HG02642 (cell line): ENCODE results near the gene PDE6H.

Experiments used
- ATAC-seq: cut with Tn5 transposase; IDR thresholded peaks from one replicate; pipeline ENCODE4 v1.9.1; 2021; ENCODE audit warnings: mild to moderate bottlenecking; ENCODE audit not compliant: unreplicated experiment, poor library complexity

The PDE6H gene

DNA sequence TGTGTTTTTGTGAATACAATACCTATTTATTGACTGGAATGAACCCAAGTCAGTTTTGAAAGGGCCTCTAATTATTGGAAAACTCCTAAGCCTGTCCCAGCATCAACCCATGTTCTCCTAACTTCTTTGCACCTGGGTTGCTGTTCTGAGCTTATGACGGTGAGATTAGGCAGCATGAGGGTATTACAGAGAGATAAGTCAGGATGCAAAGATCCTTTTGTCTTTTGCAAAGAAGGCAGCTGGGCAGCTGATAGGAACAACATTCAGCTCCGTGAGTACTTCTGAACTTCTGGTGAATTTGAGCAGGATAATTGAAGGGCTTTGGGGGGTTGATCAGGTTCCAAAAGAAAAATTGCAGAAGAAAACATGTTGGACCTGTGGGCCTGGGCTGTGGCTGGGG, at the start of gene PDE6H:
TSS of gene PDE6H (plus strand) at position 227 of the 400 bp plus-strand sequence. CDS start 4,971 bp downstream, outside the sequence.
- no peak for ATAC-seq

DNA sequence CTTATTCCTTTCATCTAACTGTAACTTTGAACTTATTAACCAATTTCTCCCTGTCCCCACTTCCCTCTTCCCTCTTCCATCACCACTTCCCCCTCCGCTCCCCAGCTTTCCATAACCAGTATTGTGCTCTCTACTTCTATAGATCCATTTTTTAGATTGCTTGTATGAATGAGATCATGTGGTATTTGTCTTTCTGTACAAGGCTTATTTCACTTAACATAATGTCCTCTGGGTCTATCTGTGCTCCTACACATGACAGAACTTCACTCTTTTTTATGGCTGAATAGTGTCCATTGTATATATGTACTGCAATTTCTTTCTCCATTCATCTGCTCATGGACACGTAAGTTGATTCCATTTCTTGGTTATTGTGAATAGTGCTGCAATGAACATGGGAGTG, 48.9 kb upstream of the PDE6H start:
- ATAC-seq, result no peak

DNA sequence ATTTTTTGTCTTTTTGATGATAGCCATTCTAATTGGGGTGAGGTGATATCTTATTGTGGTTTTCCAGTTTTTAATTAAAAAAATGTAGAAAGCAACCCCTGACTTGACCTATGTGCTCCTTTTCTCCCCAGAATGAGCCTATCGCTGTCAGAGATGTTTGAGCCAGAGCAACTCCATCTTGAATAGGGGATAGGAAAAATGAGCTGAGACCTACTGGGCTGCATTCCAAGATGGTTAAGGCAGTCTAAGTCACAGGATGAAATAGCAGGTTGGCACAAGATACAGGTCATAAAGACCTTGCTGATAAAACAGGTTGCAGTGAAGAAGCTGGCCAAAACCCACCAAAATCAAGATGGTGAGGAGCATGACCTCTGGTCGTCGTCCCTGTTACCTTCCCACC, 48.3 kb upstream of the PDE6H start:
- ATAC-seq, result no peak

DNA sequence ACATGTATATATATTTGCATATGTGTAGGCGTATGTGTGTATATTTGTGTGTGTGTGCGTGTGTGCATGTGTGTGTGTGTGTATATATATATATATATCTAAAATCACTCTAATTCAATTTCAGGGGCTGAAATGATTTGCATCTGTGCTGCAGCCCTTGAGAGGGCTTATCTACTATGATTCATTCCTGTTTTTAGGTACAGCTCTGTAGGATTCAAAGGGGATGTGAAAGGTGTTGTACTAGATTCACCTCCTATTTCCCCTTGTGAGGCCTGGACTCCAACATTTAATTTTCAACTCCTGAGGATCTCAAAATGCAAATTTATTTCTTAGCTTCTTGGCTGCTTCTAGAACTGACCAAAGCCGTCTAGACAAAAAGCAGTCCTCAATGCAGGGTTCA, 45.6 kb upstream of the PDE6H start:
- no peak for ATAC-seq

DNA sequence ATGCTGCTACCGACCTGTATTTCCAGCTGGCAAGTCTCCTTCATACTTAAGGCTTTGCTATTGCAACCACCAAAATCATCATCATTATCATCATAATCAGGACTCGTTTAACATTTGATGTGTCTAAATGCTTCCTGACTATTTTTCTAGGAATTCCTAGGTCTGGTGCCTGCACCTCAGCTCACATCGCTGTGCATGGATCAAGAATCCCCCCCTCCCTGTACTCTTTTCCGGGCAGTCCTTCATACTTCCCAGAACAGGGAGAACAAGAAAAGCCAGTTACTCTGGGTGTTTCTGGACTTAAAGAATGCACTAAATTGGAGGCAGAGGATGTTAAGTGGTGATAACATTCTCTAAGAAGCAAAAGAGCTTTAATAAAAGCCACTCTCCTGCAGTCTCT, 43.9 kb upstream of the PDE6H start:
- no peak for ATAC-seq

DNA sequence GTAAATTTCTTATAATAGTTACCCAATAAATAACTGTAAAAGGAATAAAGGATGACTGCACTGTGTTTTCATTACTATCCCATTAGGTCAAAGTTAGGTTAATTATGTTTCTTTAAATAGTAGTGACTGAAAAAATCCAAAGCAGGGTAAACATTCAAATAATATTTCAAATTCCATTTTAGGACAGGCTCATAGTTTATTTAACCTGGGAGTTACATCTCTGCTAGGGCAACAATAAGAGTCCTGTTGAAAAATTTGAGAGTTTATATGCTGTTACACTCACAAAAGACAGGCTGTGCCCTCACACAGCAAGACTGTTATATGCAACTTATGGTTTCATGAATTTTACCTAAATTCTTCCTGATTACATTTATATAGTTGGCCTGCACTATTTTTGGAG, 42.5 kb upstream of the PDE6H start:
- no peak for ATAC-seq

DNA sequence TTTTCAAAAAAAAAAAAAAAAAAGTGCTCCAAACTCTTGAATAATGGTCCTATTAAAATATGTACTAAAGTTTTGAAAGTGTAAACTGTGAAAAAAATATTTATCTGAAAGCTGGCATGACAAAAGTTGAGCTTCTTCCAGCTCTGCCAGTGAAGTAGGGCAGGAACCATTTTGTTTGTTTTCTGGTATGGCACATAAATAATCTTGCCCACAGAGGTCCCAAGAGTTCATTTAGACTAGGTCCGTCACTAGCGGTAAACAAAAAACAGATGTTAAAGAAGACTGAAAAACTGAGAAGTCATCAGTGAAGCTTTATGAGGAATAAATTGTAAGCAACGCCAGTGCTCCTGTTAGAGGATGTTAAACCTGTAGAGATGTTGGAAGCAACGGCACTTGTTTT, 41.5 kb upstream of the PDE6H start:
- no peak for ATAC-seq

DNA sequence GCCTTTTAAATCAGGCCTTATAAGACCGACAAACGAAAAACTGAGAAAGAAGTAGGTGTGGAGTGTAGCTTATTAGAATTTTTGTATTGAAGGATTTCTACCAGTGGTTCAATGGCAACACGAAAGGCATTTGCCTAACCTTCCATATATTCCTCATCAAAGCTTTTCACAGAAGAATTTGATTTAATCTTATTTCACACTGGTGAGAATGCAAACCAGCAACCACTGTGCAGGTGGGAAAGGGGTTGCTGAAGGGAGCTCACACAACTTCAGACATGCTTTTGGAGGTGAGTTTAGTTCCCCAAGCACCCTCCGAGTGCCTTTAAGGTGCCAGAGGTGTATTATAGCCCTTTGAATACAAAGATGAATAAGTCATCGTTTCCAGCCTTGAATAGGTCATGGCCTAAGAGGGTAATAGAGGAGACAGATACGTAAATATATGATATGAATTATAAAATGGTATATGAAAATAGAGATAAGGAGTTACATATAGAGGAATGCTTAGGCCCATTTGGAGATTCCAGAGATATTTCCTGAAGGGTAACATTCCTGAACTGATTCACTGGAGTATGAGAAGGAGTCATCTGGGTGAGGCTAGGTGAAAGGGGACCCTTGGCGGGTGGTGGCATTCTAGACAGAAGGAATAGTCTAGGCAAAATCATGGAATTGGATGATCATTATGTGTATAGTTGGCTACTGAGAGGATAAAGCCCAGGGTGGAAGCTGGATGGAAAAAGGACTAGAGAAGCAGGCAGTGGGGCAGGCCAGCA, 40.9 kb upstream of the PDE6H start:
- no peak for ATAC-seq

DNA sequence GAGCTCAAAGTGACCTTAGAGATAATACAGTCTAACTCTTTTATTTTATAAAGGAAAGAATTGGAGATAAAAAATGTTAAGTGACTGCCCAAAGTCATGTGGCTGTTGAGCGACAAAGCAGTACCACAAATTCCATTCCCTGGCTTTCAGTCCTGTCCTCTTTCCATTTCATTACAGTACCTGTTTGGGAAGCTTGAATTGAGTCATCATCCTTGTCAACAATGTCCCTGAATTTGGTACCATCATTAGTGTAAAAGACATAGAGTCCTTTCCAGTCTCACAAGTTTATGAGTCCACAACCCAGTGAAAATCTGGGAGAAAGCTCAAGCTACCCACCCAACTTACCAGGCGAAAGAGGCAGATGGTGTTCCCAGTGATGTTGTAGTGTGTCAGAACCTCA, 38.3 kb upstream of the PDE6H start:
- ATAC-seq, result no peak

DNA sequence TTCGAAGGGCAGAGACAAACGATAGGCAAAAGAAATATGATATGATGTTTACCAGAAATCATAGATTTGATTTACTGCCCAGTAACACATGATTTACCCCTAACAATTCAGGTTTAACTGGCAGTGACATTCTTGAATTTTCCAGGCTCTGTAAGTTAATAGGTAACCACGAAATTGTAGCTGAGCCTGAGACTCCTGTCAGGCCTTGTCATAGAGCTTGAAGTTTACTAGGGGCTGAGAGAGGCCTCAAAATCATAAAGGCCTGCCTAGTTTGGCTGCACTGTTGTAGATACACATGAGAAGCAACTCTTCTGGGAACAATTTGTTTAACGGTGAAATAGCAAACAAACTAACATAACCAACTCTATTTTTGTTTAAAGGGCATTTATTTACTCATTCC, 37.8 kb upstream of the PDE6H start:
- no peak for ATAC-seq

DNA sequence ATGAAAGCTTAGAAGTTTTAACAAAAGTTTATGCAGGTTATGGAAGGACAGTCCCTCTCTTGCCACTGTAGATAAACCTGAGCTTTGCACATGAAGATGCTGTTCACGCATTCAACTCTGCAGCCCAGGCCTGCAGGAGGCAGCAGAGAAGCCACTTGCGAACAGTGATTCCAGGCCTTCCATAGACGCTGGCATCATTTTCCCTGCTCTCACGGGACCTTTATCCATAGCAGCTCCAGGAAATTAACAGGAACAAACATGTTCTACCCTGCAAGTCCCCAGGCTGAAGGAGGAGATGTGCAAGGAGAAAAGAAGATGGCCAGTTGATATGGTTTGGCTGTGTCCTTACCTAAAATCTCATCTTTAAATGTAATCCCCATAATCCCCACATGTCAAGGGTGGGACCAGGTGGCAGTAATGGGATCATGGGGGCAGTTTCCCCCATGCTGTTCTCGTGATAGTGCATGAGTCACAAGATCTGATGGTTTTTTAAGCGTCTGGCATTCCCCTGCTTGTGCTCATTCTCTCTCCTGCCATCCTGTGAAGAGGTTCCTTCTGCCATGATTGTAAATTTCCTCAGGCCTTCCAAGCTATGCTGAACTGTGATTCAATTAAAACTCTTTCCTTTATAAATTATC, 36.5 kb upstream of the PDE6H start:
- ATAC-seq, result no peak

DNA sequence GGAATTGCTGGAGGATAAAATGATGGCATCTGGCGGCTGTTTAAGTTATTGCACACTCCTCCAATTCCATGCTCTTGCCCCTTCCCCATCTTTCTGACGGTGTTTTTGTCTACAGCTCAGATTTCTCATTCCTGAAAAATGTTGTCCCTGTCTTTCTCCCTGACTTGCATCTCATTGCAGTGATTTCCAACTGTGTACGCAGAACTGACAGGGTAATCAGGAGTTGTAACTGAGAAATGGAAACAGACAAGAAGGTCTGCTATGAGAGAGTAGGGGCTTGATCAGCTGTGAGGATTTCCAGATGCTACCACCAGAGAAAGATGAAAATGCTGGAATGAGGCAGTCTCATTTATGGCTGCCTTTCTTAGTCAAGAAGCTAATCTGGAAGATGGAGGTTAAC, 35.8 kb upstream of the PDE6H start:
- no peak for ATAC-seq

DNA sequence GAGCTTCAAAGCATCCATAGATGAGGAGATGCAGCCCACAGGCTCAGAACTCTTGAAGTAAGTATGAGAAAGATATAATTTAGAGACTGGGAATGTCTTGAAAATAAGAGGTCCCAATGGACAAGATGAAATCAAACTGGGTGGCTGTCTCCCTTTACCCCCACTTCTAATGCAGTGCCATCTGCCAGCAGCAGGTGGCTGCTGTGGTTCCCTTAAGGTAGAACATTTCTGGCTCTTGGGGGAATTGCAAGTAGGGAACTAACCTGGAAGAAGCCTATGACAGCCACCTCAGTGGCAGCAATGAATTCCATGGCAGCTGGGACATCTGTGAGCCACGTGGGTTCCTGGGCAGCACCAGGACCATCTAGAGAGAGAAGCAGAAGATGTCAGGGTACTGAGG, 35.2 kb upstream of the PDE6H start:
- peak; percentile 58 for ATAC-seq

DNA sequence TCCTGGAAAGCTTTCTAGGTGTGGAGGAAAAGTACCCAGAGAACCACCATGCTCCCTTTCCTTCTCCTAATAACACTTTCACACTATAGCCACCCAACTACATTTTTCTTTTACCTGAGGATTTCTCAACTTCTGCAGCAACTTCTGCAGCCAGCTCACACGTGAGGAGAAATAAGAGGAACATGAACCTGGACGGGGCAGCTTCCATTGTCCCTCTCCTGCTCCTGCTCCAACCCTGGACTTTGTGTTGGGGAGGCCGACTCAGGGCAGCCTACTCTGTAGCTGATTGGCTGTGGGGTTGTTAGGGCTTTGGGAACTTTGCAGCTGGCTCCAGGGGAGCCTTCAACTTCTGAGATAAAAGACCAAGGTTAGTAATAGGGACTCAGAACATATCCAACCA, 34.5 kb upstream of the PDE6H start, which contains the start of gene ERP27:
TSS of gene ERP27 (minus strand) at position 237 of the 400 bp plus-strand sequence. CDS start at position 208, 29 bp downstream.
- ATAC-seq, result no peak

DNA sequence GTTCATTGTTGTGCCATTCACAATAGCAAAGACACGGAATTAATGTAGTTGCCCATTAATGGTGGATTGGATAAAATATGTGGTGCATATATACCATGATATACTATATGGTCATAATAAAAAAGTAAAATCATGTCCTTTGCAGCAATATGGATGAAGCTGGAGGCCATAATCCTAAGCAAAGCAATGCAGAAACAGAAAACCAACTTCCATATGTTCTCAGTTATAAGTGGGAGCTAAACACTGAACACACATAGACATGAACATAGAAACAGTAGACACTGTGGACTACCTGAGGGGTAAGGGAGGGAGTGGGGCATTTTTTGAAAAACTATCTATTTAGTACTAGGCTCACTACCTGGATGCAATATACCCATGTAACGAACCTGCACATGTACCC, 31.5 kb upstream of the PDE6H start:
- ATAC-seq, result no peak

DNA sequence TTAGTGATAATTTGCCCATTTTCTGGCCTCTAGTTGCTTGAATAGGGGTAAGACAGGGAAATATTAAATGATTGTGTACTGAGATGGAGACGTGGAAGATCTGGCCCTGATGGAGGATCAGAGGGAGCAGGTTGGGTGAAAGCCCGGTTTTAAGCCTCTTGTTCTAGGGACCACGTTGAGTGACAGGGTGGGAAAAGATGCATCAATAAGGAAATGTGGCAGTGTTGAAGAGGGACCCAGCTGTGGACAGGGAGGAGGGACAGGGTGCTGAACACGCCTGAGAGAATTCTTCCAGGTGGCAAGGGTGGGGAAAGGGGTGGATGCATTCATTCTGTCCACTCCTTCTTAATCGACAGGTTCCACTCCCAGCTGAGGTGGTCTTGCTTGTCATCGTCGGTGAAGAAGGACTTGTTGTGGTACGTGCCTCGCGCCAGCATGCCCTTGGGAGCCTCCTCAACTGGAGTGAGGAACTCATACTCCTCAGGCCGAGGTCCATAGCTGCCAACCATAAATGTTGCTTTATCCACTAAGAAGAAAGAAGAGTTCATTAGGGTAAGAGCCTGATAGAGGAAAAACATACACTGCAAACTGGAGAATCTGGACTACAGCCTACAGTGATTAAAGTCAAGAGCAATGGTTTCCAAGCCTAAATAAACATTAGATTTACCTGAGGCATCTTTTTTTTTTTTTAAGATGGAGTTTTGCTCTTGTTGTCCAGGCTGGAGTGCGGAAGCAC, 30.5 kb upstream of the PDE6H start:
- no peak for ATAC-seq

DNA sequence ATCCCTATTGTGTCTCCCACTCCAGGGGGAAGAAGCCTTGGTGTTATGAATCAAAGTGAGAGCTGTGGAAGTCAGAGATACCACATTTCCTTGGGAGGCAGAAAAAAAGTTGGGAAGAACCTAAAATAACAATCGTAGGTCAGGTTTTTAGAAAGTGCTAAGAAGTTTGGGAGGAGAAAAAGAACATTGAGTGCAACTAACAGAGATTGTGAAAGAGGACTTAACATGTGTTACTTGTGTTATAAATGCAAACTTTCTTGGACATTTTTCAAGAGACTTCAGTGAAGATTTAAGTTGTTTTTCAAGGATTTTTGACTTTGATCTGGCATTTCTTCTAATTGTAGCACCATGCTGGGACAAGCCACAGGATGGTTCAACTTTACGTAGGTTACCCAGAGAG, 26.7 kb upstream of the PDE6H start:
- no peak for ATAC-seq

DNA sequence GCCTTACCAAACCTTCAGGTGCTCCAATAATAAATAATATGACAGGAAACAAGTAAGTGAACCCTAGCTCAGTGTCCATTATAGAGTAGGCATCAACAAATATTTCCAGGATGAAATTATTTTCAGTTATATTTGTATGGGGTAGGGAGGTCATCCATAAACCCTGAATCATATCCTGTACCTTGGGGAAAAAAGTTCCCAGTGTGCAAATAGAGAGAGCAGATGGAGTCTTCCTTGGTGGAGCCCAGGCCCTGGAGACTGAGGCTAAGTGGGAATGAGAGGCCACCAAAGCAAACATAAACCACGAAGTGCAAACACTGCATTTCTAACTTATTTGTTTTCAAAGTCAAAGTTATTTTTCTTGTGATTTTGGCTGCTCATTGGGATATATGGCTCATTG, 26.0 kb upstream of the PDE6H start:
- no peak for ATAC-seq

DNA sequence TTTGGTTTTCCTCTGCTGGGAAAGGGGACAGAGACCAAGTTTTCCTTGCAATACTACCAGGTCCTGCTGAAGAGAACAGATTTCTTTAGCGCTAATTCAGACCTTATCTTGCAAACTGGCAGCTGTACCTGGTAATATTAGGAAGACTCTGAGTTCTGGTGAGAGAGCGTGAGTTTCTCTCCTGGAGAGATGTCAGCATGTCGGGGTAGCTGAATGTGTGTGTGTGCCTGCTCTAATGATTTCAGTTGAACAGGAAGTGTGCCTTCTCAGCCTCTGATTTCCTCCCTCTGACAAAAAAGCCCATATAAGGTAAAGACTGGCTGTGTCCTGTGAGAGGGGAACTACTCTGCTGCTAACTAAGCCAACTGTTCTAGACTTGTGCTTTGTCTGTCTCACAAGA, 24.2 kb upstream of the PDE6H start:
- ATAC-seq, result peak; percentile 93

DNA sequence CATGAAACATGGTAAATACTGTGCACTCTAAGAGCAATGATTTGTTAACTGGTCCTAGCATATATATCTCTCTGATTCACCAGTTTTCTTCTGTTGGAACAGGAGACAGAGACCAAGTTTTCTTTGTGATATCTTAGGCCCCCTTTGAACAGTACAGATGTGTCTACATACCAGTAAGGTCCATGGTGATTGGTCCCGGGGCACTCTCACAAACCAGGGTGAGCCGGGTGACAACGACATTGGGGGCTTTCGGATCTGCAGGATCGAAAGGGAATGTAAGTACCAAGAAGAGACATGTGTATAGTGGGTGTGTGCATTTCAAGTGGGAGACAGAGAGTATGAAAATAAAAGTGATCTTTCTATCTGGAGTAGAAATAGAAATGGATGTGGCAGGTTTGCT, 23.2 kb upstream of the PDE6H start:
- no peak for ATAC-seq

DNA sequence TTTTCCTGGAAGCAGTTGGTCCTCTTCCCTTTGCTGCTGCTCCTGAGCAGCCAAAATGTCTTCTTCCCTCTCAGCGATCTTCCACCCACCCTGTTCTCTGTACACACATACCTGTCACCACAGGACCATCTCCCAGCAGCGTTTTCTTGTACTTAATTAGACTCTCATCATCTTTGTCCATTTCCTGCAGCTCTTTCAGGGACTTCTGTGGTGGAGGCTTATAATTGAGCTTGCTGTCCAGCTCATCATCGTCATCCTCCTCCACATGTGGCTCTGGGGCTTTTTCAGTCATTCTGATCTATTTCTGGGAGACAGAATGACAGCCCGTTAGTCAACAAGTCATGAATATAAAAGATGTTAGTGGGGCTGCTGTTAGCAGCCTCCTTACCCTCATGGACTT, 22.4 kb upstream of the PDE6H start:
- ATAC-seq, result no peak
